VCaP (cell line): Measurements from ENCODE around the gene TAF1D.
A peak's percentile ranks its signal among the peaks of the same experiment; 100 is the strongest.

ENCODE experiments used
- H3K27ac ChIP-seq: fragments of 450-650 bp; 2 replicates; pipeline ENCODE4 v1.5.1; 2017
- CTCF ChIP-seq: fragments of 450-650 bp; conservative IDR thresholded peaks from 2 replicates; pipeline ENCODE4 v1.5.1; 2017; ENCODE audit warnings: mild to moderate bottlenecking, moderate library complexity

Gene TAF1D

GRCh38 chr11:93730108-93731107, 10.9 kb downstream of the TAF1D start:
- H3K27ac ChIP-seq: peak overlapping the region; percentile 0; the same call in 1 of the 2 replicates
- TF ChIP-seq CTCF: no peak

GRCh38 chr11:93729129-93729616, 12.1 kb downstream of the TAF1D start:
- H3K27ac ChIP-seq: no peak overlapping the region; the same call in 1 of the 2 replicates

GRCh38 chr11:93728792-93729128, 12.5 kb downstream of the TAF1D start:
- no peak for TF ChIP-seq CTCF
- no peak overlapping the region; the same call in 1 of the 2 replicates for H3K27ac ChIP-seq

More at GRCh38 chr11:93729129-93729616, 12.1 kb downstream of the TAF1D start:
- no peak for TF ChIP-seq CTCF

- no peak for TF ChIP-seq CTCF
- peak overlapping the region; percentile 1; the same call in 1 of the 2 replicates for H3K27ac ChIP-seq
Measured at GRCh38 chr11:93727985-93728791, 13.1 kb downstream of the TAF1D start.

- TF ChIP-seq CTCF: no peak
- no peak overlapping the region for H3K27ac ChIP-seq
Measured at GRCh38 chr11:93724089-93724488, 17.2 kb downstream of the TAF1D start.

GRCh38 chr11:93720522-93720921, 20.8 kb downstream of the TAF1D start:
- no peak overlapping the region for H3K27ac ChIP-seq
- no peak for TF ChIP-seq CTCF

GRCh38 chr11:93719310-93719709, 22.0 kb downstream of the TAF1D start:
- no peak for TF ChIP-seq CTCF
- H3K27ac ChIP-seq: no peak overlapping the region
